GM18505 (cell line): Measurements from ENCODE around the gene RIPPLY2.
"Not testable (repeated sequence)": the region's sequence is repeated elsewhere in the genome, so short reads cannot be mapped to it uniquely, and the experiment has no call there.

Experiments used
- ATAC-seq: cut with Tn5 transposase; IDR thresholded peaks from one replicate; pipeline ENCODE4 v1.9.1; 2021; ENCODE audit not compliant: unreplicated experiment
- POLR2A ChIP-seq: IDR thresholded peaks from 4 replicates; pipeline ENCODE4 v1.6.1; 2011; ENCODE audit warnings: borderline replicate concordance; ENCODE audit not compliant: insufficient read depth, insufficient read length; ENCODE audit errors: extremely low read depth

Gene RIPPLY2

GRCh38 chr6:83868639-83869038 lies 15.5 kb downstream of the RIPPLY2 start:
- ATAC-seq: no peak
- TF ChIP-seq POLR2A: no peak

- no peak for ATAC-seq
- TF ChIP-seq POLR2A: no peak
Measured at GRCh38 chr6:83870649-83871048, 17.5 kb downstream of the RIPPLY2 start.

GRCh38 chr6:83872386-83873118 lies 19.4 kb downstream of the RIPPLY2 start:
- no peak for TF ChIP-seq POLR2A

GRCh38 chr6:83873869-83874268 lies 20.7 kb downstream of the RIPPLY2 start:
- ATAC-seq: no peak
- no peak for TF ChIP-seq POLR2A

More at GRCh38 chr6:83872386-83873118, 19.4 kb downstream of the RIPPLY2 start:
- no peak for ATAC-seq

- TF ChIP-seq POLR2A: no peak
- no peak for ATAC-seq
Measured at GRCh38 chr6:83875843-83876242, 22.7 kb downstream of the RIPPLY2 start.

- ATAC-seq: no peak
- no peak for TF ChIP-seq POLR2A
Measured at GRCh38 chr6:83878902-83879644, 25.9 kb downstream of the RIPPLY2 start.

GRCh38 chr6:83879746-83880145 lies 26.6 kb downstream of the RIPPLY2 start:
- no peak for TF ChIP-seq POLR2A
- ATAC-seq: no peak

- no peak for TF ChIP-seq POLR2A
- ATAC-seq: no peak
Measured at GRCh38 chr6:83883240-83883639, 30.1 kb downstream of the RIPPLY2 start.

GRCh38 chr6:83884523-83884922 lies 31.4 kb downstream of the RIPPLY2 start:
- ATAC-seq: peak; percentile 78

GRCh38 chr6:83885984-83886383 lies 32.8 kb downstream of the RIPPLY2 start:
- no peak for TF ChIP-seq POLR2A
- no peak for ATAC-seq

More at GRCh38 chr6:83884523-83884922, 31.4 kb downstream of the RIPPLY2 start:
- no peak for TF ChIP-seq POLR2A

GRCh38 chr6:83889621-83890020 lies 36.5 kb downstream of the RIPPLY2 start:
- ATAC-seq: no peak
- no peak for TF ChIP-seq POLR2A

- no peak for ATAC-seq
- TF ChIP-seq POLR2A: no peak
Measured at GRCh38 chr6:83890520-83890919, 37.4 kb downstream of the RIPPLY2 start.

- ATAC-seq: no peak
- TF ChIP-seq POLR2A: no peak
Measured at GRCh38 chr6:83891586-83891985, 38.4 kb downstream of the RIPPLY2 start.

- ATAC-seq: no peak
- no peak for TF ChIP-seq POLR2A
Measured at GRCh38 chr6:83893024-83893423, 39.9 kb downstream of the RIPPLY2 start.

GRCh38 chr6:83897094-83897493 lies 43.9 kb downstream of the RIPPLY2 start:
- ATAC-seq: not testable (repeated sequence)
